ENCODE results near the gene ANO7.
A peak's percentile ranks its signal among the peaks of the same experiment; 100 is the strongest.

ANO7 gene

GRCh38 chr2:241193271-241193670, 4.8 kb downstream of the ANO7 start:
- no peak for DNase-seq

GRCh38 chr2:241194811-241195210, 6.3 kb downstream of the ANO7 start:
- no peak for DNase-seq

- DNase-seq: peak in 1 of 4 experiments; percentile 1
These were observed 7.1 kb downstream of the ANO7 start for GRCh38 chr2:241195506-241196130.

- DNase-seq: peak in 1 of 4 experiments; percentile 1
These were observed 8.8 kb downstream of the ANO7 start for GRCh38 chr2:241197246-241197645.

DNA sequence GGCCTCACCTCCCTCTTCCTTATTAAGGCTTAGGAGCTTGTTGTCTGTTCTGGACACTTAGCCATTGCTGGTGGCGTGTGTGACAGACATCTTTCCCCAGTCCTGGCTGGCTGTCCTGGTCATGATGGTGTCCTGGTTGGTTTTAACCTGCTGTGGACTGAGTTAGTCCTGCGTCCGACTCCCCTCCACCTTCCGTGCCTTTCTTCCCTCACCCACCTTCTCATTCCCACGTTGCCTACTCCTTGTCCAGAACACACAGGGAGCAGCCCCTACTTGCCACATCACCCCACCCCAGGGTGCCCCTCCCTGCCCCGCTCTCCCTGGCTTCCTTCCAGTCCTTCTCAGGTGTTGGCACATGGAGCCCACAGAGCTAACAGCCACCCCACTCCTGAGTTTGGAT, 9.5 kb downstream of the ANO7 start:
- no peak for DNase-seq

- DNase-seq: peak in 1 of 4 experiments; percentile 2
These were observed 10.2 kb downstream of the ANO7 start for GRCh38 chr2:241198381-241199279.

- peak in 1 of 4 experiments; percentile 1 for DNase-seq
These were observed 10.8 kb downstream of the ANO7 start for GRCh38 chr2:241199286-241199685.

DNA sequence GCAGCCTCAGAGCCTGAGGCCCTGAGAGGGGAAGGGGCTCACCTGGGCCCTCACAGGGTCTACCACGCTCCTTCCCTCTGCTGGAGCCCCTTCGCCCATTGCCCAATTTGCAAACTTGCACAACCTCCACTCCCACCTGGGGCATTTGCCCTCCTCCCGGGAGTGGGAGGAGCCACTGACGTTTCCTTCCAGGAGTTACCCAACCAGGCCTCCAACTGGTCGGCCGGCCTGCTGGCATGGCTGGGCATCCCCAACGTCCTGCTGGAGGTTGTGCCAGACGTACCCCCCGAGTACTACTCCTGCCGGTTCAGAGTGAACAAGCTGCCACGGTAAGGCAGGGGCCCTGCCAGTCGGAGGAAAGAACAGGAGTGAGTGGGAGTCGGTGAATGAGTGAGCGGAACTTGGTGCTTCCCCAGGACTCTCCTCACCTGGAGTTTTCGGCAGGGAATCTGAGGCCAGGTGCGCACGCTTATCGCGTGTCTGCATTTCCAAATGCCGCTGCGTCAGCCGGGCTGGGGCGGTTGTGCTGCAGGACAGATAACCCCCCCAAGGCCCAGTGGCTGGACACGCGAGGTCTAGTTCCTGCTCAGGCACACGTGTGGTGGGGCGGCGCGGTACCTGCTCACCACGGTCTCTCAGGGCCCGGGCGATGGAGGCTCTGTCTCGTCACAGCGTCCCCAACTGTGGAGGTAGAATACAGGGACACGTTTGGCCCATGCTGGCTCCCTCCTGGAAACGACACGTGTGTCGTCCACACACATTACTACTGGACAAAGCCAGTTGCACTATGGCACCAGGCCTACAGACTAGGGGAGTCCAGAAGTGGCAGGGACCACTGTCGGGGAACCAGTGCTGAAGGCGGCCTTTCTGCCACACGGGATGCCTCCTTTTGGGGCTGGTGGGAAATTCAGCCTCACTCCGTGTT, 11.7 kb downstream of the ANO7 start:
- peak in 1 of 4 experiments; percentile 38 for DNase-seq

DNA sequence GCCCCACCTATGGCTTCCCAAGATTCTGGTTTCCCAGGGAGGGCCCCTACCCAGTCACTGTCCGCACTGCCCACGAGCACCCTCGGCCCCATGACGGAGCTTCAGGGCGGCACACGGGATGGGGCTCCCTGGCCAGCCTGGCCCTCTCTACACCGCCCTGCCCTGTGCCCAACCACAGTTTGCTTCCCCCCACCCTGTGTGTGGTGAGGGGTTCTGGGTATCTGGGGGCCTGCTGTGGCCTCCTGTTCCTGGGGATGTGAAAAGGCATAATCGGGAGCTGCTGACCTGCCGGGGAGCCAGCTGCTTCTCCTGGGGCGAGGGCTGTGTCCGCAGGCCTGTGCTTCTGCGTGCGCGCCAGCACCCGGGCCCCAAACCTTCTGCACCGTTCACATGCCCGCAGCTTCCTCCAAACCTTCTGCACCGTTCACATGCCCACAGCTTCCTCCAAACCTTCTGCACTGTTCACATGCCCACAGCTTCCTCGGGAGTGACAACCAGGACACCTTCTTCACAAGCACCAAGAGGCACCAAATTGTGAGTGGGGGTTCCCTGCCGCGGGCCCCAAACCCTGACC, 12.4 kb downstream of the ANO7 start:
- peak in 2 of 4 experiments; percentile 43 to 68 for DNase-seq

DNA sequence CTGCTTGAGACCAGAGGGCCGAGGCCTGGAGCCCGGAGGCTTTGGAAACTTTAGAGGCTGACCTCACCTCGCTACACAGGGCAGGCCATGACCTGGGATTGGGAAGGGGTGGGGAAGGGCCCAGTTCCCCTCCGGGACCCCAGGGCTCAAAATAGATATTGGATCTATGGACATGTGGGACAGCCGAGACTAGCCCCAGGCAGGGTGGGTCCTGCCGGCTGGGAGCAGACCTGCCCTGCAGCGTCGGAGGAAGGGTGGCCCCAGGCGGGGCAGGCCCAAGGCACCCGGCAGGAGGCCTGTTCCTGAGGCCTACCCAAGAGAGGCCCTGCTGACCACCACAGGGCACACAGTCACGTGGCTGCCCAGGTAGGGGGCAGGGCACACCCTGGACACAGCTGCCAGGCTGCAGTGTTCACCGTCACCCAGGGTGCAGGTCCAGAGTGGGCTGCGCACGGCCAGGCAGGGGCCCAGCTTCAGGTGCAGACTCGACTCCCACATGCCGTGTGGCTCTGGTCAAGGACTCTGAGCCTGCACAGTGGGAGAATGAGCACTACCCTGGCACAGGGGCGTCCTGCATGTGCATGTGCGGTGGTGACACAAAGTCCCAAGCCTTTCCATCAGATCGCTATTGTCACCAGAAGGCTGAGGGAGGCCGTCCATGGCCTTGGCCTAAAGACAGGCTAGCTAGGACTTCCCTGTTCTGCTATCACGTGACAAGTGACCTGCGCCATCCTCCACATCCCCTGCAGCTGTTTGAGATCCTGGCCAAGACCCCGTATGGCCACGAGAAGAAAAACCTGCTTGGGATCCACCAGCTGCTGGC, 13.2 kb downstream of the ANO7 start:
- peak in 1 of 4 experiments; percentile 14 for DNase-seq

DNA sequence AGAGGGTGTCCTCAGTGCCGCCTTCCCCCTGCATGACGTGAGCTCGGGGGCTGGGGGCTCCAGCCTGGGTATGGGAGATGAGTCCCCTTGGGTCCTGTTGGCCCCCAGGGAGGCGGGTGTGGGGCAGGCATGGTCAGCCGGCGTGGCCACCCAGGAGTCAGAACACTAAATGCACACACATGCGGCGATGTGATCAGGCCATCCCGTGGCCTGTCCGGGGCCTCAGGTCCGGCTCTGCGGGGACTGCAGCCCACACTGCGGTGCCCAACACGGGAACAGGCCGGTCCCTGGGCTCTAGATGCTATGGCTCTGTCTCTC, 13.8 kb downstream of the ANO7 start:
- DNase-seq: no peak

- DNase-seq: no peak
These were observed 14.2 kb downstream of the ANO7 start for GRCh38 chr2:241202681-241203080.

- DNase-seq: no peak
These were observed 14.9 kb downstream of the ANO7 start for GRCh38 chr2:241203218-241204009.

- no peak for DNase-seq
These were observed 15.5 kb downstream of the ANO7 start for GRCh38 chr2:241204010-241204384.

DNA sequence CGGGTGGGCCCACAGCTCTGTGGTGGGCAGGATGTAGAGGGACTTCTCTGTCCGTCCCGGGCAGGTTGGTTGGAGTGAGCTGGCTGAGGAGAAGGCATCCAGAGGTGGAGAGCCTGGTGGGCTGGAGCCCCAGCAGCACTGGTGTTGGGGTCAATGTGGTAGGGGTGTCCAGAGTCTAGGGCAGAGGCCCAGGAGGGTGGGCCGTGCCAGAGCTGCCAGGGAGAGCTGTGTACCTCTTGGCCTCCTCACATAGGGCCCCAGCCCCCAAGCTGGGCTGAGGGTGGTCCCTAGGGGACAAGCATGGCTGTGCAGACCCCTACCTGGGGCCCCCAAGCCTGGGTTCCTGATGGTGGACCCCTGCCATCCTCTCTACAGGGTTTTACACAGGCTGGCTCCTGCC, 16.0 kb downstream of the ANO7 start:
- no peak for DNase-seq

DNA sequence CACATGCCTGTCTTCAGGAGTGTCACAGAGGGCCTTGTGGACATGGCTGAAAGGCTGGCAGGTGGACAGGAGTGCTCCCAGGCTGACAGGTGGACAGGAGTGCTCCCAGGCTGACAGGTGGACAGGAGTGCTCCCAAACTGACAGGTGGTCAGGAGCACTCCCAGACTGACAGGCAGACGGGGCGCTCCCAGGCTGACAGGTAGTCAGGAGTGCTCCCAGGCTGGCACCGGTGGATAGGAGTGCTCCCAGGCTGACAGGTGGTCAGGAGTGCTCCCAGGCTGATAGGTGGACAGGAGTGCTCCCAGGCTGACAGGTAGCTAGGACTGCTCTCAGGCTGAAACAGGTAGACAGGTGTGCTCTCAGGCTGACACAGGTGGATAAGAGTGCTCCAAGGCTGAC, 16.6 kb downstream of the ANO7 start:
- DNase-seq: no peak

GRCh38 chr2:241207151-241207550, 18.7 kb downstream of the ANO7 start:
- DNase-seq: no peak

DNA sequence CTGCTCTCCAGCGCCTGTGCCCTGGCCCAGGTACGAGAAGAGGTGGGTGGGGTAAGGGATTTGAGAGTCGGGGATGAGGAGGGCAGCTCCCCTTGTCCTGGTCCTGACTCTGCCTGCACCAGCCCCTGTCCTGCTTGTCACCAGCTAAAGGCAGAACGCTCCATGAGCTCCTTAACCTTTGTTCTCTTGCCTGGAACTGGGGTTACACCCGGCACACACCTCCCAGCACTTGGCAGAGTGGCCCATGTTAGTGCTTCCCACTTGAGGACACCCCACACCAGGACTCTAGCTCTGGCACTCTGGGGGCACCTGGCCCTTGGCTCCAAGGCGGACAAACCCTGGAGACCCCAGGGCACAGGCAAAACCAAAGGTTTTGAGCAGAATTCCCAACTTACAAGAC, 19.2 kb downstream of the ANO7 start:
- no peak for DNase-seq

- no peak for DNase-seq
These were observed 19.6 kb downstream of the ANO7 start for GRCh38 chr2:241208058-241208457.

DNA sequence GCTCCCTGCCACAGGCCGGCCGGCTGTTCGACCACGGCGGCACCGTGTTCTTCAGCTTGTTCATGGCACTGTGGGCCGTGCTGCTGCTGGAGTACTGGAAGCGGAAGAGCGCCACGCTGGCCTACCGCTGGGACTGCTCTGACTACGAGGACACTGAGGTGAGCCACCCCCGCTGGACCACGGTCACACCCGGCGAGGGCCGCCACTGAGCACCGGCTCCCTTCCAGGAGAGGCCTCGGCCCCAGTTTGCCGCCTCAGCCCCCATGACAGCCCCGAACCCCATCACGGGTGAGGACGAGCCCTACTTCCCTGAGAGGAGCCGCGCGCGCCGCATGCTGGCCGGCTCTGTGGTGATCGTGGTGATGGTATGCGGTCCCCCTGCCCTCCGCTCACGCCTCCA, 20.8 kb downstream of the ANO7 start:
- no peak for DNase-seq

- DNase-seq: no peak
These were observed 22.8 kb downstream of the ANO7 start for GRCh38 chr2:241211276-241211675.

All from suppressor macrophage (primary cell).